ENCODE data around the gene ARL4A. TPM values are rescaled to one million over a fixed set of nuclear protein-coding genes. Genes with fewer than 3 reads are reported as not detected.

The ARL4A gene
- total and polyA plus RNA-seq, 10 of the 15 experiments (the other 5 are each of a cell fraction or from before 2014, with no cell fraction given), result 0.35 to 4.6 (median 2.7) TPM

DNA sequence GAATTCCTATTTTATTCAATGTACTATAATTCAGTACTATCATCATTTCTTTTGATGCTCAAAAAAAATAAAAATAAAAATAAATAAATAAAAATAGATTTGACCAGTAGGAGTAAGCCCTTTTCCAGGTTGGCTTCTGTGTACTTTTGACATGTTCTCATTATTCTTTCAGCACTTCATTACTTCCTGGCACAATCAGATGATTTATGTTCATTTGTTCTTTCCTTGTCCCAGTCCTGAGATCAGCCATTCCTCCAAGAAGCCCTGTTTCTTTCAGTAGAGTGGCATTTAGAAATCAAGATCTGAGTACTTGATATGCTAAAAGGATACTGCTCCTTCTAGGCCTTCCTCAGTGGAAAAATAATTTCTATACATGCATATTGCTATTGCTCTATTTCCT, 20.9 kb downstream of the ARL4A start (continued):
- no peak for TF ChIP-seq SRF (IDR thresholded peaks at IDR 0.05; ENCODE audit: low read depth in 2 of 2, low read length in 2 of 2)
- no peak for TF ChIP-seq CHD4 (IDR thresholded peaks at IDR 0.05)
- no peak for TF ChIP-seq CHD2 (IDR thresholded peaks at IDR 0.05; ENCODE audit: borderline replicate concordance, low read depth, low read length)

DNA sequence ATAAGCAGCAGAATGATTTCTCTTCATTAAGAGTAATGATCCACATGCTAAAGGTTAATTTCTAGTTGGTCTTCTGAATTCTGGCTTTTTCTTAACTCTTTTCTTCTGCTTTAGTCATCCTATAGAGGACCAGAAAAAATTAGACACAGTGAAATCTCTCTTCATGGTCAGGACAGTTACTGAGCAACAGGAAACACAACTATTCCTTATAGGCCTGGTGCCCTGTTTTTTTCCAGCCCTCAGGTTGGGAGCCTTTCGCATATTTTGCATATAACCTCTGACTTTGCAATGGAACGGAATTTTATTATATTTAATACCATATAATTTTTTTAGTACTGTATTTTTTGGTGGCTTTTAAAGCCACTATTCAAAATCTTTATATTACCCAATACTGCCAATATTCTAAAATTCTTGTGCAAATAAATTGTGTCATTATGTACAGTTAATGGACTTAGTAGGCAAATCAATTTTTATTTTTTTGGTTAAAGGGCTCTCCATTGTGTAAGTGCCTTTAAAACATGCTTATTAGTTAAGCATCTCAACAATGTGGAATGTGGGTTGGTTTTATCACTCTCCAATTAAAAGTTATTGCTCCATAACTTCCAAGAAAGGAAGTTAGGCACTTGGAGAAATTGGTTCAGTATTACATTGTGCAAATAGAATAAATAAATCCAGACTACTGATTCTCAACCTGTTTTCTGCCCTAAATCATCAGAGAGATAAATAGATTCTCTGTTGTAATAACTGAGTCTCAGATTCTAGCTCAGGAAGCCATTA, 22.5 kb downstream of the ARL4A start:
- no peaks in the 10 kb centered on the region for H3K4me1 ChIP-seq (ENCODE audit: control insufficient read depth, insufficient read depth, low read length)
- no peak for FAIRE-seq
- ChIA-PET CTCF (interaction anchor here (0.6 kb wide), 1 partner anchor 528 kb away, joined by 3 read pairs; no protein-coding TSS in a partner anchor), SMC1A (ENCODE audit: uncharacterized antibody, unreplicated experiment) (no interaction called here), POLR2A (interaction anchor here (0.7 kb wide), 1 partner anchor 633 kb away, joined by 3 read pairs; no protein-coding TSS in a partner anchor), RAD21 (ENCODE audit: unreplicated experiment) (interaction anchor here (0.7 kb wide), 1 partner anchor 14 kb away, joined by 3 read pairs; no protein-coding TSS in a partner anchor)
- intact Hi-C loops (cut with micrococcal nuclease; ENCODE audit: unreplicated experiment) (no loop called here), in situ Hi-C loops (cut with MboI) (no loop called here)
- H3K9me3 ChIP-seq (replicated peaks; ENCODE audit: control insufficient read depth, insufficient read depth, low read length), result no peaks in the 10 kb centered on the region
- no peak overlapping the region for H3K4me3 ChIP-seq
- H3K27me3 ChIP-seq (replicated peaks in 1 of 2; ENCODE audit: control insufficient read depth in 2 of 2, insufficient read depth in 2 of 2, low read length in 1 of 2), result no peaks in the 10 kb centered on the region
- no peaks in the 10 kb centered on the region for H3K36me3 ChIP-seq (ENCODE audit: control insufficient read depth in 2 of 2, insufficient read depth in 2 of 2, low read length in 1 of 2)
- BruUV-seq (replicated peaks), result no TSS peak
- WGBS (ENCODE audit: insufficient coverage, insufficient replicate concordance, low lambda C conversion rate, missing lambda C conversion rate), result 43% methylated on average over 2 of the region's 2 CpGs
- no peak for ATAC-seq
- no peak overlapping the region for H3K4me2 ChIP-seq (ENCODE audit: control insufficient read depth, insufficient read depth)
- TF ChIP-seq, protein P1, sequence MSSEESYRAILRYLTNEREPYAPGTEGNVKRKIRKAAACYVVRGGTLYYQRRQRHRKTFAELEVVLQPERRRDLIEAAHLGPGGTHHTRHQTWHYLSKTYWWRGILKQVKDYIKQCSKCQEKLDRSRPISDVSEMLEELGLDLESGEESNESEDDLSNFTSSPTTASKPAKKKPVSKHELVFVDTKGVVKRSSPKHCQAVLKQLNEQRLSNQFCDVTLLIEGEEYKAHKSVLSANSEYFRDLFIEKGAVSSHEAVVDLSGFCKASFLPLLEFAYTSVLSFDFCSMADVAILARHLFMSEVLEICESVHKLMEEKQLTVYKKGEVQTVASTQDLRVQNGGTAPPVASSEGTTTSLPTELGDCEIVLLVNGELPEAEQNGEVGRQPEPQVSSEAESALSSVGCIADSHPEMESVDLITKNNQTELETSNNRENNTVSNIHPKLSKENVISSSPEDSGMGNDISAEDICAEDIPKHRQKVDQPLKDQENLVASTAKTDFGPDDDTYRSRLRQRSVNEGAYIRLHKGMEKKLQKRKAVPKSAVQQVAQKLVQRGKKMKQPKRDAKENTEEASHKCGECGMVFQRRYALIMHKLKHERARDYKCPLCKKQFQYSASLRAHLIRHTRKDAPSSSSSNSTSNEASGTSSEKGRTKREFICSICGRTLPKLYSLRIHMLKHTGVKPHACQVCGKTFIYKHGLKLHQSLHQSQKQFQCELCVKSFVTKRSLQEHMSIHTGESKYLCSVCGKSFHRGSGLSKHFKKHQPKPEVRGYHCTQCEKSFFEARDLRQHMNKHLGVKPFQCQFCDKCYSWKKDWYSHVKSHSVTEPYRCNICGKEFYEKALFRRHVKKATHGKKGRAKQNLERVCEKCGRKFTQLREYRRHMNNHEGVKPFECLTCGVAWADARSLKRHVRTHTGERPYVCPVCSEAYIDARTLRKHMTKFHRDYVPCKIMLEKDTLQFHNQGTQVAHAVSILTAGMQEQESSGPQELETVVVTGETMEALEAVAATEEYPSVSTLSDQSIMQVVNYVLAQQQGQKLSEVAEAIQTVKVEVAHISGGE (CRISPR knock-in tag; IDR thresholded peaks at IDR 0.05), result no peak
- no peak for TF ChIP-seq ZNF622 (IDR thresholded peaks at IDR 0.05)
- TF ChIP-seq POLR2A (IDR thresholded peaks at IDR 0.05; ENCODE audit: low read depth, low read length), result no peak
- H3K27ac ChIP-seq (ENCODE audit: control insufficient read depth, insufficient read depth), result no peak overlapping the region
- no peaks in the 10 kb centered on the region for H3K79me2 ChIP-seq (ENCODE audit: control insufficient read depth, insufficient read depth, low read length)
- H2AFZ ChIP-seq (ENCODE audit: control insufficient read depth, low read depth, low read length), result no peak overlapping the region
- H3K9ac ChIP-seq (ENCODE audit: control insufficient read depth, insufficient read depth, low read length), result no peak overlapping the region
- DNase-seq (ENCODE audit: low read depth, low spot score), result no peak
- no peaks in the 10 kb centered on the region for H4K20me1 ChIP-seq (ENCODE audit: control insufficient read depth, insufficient read depth)
